Left colon (tissue), 2 donors: ENCODE data around the gene AQP1. TPM values are rescaled to one million over a fixed set of nuclear protein-coding genes. Genes with fewer than 3 reads are reported as not detected.

Experiments used
- ATAC-seq: fragments of 200-7000 bp; cut with Tn5 transposase; one replicate; pipeline ENCODE4 v1.9.1; 2020; ENCODE audit warnings: mild to moderate bottlenecking, moderate library complexity
- DNase-seq, 2 donors: peaks; one replicate each; pipeline ENCODE4 v3.0.0-alpha.2; 2020
- intact Hi-C, 2 donors: fragments of 100-400 bp; cut with DNase I in 1 of 2; cut with micrococcal nuclease in 1 of 2; formaldehyde crosslinking; loops; one replicate each; pipeline versions ENCODE4 v1.11.2 to v1.14.0; 2022; cut with DNase I, micrococcal nuclease
- total RNA-seq, 2 donors: library from RNA; stranded (reverse); fragmentation: NEBNext Ultra II Directional; extraction: Animal tissue kit (Norgen Biotek cat#: 25700); gene quantifications; one replicate each; pipeline ENCODE4 v1.2.1, GENCODE V29; 2021
- donor health status: DM: no; HTN: no; CAD: no.
- donor health status: DM: yes; HTN: yes; CAD: no.

Gene AQP1
- total RNA-seq, 2 donors from 2014 or later: 27.6 to 45.5 TPM

DNA sequence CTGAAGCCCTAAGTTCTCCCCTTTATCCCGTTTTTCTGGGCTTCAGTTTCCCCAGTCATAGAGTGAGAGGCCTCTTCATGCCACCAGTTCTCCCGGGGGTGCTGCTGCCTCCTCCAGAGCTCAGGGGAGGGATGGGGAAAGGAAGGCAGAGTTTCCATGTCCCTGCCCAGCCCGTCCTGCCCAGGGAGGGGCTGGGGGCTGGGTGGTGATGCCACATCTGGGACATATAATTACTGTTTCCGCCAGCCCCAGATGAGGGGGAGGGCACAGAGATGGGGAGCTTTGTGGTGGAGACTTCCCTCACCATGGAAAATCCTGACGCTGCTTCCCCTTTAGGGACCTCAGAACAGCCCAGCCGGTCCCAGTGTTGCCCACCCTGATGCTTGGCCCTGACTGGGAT, 4.1 kb downstream of the AQP1 start:
- ATAC-seq: no peak
- DNase-seq: no peak
- intact Hi-C loops: no loop called here

DNA sequence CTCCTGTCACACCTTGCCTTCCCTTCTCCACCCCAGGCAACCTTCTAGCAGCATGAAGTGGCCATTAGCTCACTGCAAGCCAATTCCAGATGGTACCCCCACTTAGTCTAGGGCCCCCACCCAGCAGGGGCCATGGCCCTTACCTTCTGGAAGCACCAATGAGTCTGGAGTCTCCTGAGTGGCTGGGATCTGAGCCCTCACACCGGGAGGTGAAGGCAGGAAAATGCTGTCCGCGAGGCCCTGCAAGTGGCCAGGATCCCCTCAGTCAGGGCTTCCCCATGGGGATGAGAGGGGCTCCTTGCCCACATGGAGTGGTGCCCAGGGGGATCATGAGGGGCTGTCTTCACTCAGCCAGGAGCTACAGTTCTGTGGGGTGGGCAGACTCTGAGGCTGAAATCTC, 4.6 kb downstream of the AQP1 start:
- intact Hi-C loops: no loop called here
- DNase-seq (no peak), ATAC-seq (no peak)

DNA sequence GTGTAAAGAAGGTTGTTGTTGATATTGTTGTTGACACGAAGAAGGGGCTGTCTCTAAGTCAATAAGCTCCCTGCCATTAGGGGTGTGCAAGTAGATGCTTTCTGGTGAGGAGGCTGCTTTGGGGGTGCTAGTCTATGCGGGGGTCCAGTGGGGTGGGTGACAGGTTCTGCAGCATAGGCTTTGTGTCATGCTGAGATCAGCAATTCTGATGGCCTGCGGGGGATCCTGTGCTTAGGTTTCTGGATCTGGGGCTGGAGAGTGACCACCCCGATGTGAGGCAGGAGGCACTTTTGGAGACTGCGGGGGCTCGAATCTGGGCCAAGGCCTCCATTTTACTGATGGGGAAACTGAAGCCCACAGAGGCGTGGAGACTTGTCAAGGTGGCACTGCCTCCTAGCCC, 5.1 kb downstream of the AQP1 start:
- DNase-seq: no peak
- ATAC-seq: no peak
- intact Hi-C loops: no loop called here

DNA sequence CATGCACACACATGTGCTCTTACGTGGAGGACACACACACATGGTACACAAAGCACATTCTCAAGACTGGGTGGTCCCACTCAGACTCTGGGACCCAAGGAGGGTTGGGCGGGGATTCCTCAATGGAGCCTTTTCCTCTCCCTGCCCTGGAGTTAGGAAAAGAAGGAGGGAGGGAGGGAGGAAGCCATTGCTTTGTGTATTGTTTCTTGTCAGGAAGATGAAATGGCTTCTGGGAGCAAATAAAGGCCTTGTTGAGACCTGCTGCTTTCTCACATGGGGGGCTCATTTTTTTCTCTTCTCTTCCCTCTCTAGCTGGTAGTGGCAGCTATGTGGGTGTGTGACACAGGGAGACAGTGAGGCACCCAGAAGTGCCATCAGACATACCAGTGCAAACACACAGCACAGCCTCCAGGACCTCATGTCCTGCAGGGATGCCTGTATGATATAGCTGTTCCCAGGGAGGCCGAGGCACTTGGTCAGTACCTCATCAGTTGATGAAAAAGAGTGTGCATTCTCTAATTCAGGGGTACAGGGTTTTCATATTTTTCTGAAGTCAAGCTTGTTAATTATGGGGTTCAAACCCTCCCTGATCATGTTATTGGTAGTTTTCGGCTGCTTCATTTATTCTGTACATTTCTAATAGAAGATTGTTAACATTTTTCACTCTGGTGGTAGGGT, 5.7 kb downstream of the AQP1 start:
- DNase-seq: no peak
- no peak for ATAC-seq
- intact Hi-C loops: no loop called here

DNA sequence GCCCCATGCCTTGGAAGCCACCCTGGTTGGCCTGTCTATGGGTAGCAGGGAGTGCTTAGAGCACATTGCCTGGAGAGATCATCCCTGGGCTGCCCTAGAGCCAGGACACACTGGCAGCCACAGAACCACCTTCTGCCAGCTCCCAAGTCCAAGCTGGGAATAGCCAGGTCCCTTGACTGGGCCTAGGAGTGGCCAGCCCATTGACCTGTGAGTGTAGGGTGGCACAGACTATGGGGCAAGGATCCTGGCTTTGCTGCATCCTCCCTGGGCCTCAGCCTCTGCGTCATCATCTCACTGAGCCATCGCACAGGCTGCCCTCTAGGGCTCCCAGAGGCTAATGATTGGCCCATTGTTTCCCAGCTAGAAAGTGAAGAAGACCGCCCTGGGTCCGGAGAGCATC, 7.0 kb downstream of the AQP1 start:
- no peak for DNase-seq
- intact Hi-C loops: no loop called here
- ATAC-seq: no peak

DNA sequence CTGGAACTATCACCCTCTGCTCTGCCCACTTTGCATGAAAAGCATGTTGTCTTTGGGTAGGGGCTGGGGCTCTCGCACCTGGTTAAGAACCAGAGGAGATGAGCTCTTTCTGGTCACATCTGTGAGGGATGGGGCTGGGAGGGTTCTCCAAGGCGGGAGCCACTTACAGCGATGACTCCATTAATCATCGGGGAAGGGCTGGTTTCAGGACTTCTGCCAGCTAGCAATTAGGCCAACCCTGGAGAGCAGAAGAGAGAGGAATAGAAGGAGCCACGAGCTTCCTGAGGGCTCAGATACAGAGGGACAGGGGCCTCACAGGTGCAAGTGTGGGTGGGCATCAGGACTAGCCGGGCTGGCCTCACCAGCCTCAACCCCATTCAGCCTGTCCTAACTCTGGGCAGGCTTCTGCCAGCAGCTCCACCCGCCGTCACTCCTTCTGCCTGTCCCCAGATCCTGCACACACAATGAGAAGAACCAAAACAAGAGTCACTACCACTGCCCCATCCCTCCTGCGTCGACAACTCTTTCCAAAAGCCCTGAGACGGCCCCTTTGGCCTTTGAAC, 8.4 kb downstream of the AQP1 start:
- peak; percentile 21 for ATAC-seq

DNA sequence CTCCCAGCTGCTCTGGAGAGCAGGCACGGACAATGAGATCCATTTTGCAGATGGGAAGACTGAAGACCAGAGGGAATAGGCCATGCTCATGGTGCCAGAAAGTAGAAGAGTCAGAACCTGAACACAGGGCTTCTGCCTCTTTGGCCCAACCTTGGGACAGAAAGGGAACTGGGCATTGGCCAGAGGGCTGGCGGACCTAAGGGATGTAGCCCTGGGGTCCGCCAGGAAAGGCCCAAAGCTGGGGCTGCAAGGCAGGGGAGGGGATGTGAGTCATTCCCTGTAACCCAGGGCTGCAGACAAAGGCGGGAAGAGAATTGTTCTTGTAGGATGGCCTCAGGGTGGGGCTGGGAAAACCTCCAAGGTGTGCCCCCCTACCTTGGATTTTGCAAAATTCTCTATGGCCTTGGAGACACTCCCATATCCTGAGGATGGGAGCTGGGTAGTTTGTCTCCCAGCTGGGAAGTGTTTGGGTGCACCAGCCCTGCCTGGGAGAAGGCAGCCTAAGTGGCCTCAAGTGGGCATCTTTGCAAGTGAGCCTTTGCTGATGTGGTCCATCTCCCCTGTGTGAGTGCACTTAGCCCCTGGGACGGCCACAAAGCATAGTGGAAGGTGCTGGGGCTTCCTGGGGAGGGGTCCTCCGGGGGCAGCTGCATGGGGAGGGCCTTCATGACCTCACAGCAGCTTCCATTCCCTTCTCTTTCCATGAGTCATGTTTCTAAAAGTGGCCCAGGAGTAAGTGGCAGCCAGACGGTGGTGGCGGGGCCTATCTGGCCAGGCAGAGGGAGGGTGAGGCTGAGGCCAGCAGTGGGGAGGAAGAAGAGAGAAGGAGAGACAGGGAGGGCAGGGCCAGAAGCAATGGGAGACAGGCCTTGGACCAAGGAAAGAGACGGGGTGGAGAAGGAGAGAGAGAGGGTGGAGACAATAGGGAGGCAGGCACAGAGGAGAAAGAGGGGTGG, 9.2 kb downstream of the AQP1 start:
- peak; percentile 3 to 26 for DNase-seq
- intact Hi-C loops: no loop called here
- peak; percentile 15 for ATAC-seq

More for the DNA sequence above, 8.4 kb downstream of the AQP1 start:
- intact Hi-C loops: no loop called here
- peak; percentile 3 to 27 for DNase-seq

DNA sequence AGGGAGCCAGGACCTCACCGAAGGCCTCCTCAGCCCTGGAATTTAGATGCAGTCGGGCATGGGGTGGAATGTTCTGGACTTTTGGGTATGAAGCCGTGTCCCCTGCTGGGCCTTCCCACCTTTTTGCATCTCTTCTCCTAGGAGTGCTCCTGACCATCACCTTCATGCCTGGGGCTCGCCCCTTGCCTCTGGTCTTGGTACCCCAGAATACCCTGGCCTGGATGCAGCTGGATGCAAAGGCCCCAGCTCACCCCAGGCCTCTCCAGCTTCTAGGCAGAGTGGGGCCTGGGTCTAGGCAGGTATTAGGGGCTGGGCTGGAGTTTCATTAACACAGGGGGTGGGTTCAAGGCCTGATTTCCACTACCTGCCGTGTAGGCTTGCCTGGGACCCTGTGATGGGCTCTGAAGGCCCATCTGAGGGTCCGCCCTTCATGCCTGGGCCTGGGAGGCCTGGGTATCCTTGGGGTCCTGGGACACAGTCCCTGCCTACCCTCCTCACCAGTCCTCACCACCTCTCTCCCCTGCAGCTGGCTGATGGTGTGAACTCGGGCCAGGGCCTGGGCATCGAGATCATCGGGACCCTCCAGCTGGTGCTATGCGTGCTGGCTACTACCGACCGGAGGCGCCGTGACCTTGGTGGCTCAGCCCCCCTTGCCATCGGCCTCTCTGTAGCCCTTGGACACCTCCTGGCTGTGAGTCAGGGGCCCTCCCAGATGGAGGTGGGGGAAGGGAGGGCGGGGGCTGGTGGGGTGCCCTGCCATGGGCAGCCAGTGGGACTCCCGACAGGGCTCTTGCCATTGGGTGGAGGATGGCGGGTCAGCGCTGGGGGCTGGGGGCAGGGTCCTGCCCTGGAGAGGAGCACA, 10.1 kb downstream of the AQP1 start:
- DNase-seq: peak; percentile 3 to 18
- intact Hi-C loops: no loop called here
- no peak for ATAC-seq

DNA sequence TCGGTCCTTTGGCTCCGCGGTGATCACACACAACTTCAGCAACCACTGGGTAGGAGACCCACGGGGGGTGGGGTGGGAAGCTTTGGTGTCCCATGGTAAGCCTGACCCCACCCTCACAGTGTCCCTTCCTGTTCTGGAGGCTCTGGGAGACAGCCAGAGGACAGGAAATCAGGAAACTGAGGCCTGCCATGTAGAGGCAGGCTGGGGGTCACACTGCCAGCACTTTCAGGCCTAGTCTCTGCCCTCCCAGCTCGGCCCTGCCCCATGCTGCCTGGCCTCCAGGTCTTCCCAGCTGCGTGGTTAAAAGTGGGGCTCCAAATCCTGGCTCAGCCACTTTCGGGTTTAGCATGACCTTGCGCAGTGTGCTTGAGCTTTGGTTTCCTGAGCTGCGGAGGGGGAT, 10.9 kb downstream of the AQP1 start:
- DNase-seq: peak; percentile 1 to 19
- ATAC-seq: no peak
- intact Hi-C loops: no loop called here

DNA sequence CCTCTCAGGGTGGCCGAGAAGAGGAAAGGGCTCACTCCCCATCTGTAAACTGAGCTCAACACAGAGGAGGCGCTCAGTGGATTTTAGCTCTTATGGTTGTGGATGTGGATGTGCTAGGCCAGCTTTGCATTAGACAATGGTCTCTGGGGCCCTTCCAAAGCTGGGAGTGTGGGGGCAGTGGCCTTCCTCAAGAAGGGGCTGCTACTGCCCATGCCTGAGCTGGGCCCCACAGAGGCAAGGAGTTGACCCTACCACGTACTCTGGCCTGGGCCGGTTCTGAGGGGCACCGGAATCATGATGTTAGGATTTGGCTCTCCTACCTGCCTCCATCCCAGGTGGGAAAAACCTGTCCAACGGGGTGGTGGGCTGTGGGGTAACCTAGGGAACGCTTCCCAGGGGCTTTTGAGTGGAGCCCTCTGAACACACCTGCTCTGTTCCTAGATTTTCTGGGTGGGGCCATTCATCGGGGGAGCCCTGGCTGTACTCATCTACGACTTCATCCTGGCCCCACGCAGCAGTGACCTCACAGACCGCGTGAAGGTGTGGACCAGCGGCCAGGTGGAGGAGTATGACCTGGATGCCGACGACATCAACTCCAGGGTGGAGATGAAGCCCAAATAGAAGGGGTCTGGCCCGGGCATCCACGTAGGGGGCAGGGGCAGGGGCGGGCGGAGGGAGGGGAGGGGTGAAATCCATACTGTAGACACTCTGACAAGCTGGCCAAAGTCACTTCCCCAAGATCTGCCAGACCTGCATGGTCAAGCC, 11.5 kb downstream of the AQP1 start:
- intact Hi-C loops: no loop called here
- ATAC-seq (no peak), DNase-seq (peak in 1 of 2 donors; percentile 2)

DNA sequence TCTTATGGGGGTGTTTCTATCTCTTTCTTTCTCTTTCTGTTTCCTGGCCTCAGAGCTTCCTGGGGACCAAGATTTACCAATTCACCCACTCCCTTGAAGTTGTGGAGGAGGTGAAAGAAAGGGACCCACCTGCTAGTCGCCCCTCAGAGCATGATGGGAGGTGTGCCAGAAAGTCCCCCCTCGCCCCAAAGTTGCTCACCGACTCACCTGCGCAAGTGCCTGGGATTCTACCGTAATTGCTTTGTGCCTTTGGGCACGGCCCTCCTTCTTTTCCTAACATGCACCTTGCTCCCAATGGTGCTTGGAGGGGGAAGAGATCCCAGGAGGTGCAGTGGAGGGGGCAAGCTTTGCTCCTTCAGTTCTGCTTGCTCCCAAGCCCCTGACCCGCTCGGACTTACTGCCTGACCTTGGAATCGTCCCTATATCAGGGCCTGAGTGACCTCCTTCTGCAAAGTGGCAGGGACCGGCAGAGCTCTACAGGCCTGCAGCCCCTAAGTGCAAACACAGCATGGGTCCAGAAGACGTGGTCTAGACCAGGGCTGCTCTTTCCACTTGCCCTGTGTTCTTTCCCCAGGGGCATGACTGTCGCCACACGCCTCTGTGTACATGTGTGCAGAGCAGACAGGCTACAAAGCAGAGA, 12.2 kb downstream of the AQP1 start:
- no peak for DNase-seq
- no peak for ATAC-seq
- intact Hi-C loops: no loop called here

DNA sequence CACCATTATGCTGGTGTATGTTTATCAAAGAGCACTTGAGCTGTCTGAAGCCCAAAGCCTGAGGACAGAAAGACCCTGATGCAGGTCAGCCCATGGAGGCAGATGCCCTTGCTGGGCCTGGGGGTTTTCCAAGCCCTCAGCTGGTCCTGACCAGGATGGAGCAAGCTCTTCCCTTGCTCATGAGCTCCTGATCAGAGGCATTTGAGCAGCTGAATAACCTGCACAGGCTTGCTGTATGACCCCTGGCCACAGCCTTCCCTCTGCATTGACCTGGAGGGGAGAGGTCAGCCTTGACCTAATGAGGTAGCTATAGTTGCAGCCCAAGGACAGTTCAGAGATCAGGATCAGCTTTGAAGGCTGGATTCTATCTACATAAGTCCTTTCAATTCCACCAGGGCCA, 13.0 kb downstream of the AQP1 start:
- intact Hi-C loops: no loop called here
- DNase-seq: no peak
- ATAC-seq: no peak

DNA sequence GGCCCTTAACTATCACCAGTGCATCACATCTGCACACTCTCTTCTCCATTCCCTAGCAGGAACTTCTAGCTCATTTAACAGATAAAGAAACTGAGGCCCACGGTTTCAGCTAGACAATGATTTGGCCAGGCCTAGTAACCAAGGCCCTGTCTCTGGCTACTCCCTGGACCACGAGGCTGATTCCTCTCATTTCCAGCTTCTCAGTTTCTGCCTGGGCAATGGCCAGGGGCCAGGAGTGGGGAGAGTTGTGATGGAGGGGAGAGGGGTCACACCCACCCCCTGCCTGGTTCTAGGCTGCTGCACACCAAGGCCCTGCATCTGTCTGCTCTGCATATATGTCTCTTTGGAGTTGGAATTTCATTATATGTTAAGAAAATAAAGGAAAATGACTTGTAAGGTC, 13.5 kb downstream of the AQP1 start:
- DNase-seq: no peak
- intact Hi-C loops: no loop called here
- ATAC-seq: no peak

DNA sequence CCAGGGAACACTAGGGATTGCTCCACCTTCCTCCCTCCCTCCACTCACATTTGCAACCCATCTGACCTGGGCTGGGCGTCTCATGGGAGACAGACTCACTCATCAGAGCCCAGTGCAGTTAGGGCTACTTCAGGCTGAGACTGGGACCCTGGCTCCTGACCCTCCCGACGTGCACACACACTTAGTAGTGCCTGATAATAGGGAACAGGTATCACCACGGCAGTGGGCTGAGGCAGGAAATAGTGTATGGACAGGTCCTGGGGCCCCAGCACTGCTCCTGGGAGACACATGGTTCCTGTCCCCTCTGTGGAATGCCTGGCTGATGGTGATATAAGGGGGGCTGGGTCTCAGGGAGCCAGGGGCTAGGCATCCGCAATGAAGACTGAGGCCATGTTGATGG, 14.3 kb downstream of the AQP1 start:
- DNase-seq (no peak), ATAC-seq (no peak)
- intact Hi-C loops: no loop called here

DNA sequence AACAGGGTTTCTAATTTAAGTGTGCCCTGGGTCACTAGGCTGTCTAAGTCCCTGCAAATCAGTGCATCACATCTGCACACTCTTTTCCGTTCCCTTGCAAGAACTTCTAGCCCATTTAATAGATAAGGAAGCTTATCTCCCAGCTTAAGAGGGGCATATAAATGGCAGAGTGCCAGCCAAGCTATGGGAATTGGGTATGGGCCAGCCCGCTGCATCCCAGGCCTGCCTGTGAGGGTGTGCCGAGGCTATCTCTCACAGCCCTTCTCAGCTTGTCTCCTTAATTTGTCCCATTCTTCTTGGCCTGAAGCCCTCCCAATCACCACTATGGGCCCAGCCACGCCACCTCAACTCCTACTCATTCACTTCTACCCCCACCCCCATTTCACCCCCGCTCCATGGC, 14.7 kb downstream of the AQP1 start:
- ATAC-seq (no peak), DNase-seq (peak in 1 of 2 donors; percentile 2)
- intact Hi-C loops: no loop called here

DNA sequence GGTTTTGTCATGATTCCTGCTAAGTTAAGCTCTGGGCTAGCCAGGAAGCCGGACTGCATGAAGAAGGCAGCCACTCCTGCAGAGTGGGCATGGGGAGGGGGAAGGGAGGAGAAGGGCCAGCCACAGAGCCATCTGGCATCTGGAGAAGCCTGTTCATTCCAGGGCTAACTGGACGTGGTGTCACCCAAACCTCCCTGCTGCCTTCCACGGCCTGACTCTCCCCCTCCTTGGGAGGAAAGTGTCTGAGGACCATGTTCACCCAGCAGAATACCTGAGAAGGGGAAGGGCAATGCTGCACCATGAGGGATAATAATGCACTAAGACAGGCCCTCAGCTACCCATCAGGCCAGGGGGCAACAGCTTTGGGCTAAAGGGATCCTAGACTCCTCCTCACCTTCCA, 15.4 kb downstream of the AQP1 start:
- no peak for ATAC-seq
- peak in 1 of 2 donors; percentile 3 for DNase-seq
- intact Hi-C loops: no loop called here

DNA sequence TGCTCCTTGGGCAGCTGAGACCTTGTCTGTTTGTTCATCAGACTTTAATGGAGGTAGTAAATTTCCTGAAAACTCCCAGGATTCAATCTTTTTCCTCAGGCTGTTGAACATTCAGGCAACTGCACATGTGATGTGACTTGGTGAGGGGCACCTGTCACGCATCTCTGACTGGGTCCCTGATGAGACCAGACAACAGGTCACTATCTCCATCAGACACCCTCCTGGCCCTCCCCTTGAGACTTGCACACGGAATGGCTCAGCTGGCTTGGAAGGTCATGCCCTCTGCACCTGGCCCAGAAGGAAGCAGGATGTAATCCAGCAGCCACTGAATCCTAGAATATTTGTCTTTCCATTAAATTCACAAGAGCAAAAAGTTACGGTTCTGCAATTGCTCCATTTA, 15.9 kb downstream of the AQP1 start:
- no peak for ATAC-seq
- no peak for DNase-seq
- intact Hi-C loops: no loop called here
